22Rv1 (cell line): Measurements from ENCODE around the gene LRRK1.

Experiments
- CTCF ChIP-seq: fragments of 450-650 bp; IDR thresholded peaks from 2 replicates; pipeline ENCODE4 v1.5.1; 2017; ENCODE audit warnings: mild to moderate bottlenecking
- ZFX ChIP-seq: fragments of 450-650 bp; IDR thresholded peaks from 2 replicates; pipeline ENCODE4 v1.6.1; 2017; ENCODE audit warnings: antibody characterized with exemption, borderline replicate concordance

GRCh38 chr15:101104141-101104540 lies 185.0 kb downstream of the LRRK1 start:
- no peak for TF ChIP-seq CTCF
- no peak for TF ChIP-seq ZFX
